MM.1S (cell line): ENCODE results near the gene BCHE.

ENCODE experiments used
- DNase-seq: peaks from one replicate; pipeline ENCODE4 v3.0.0-alpha.2; 2015
- H2AFZ ChIP-seq: fragments of 300-600 bp; sonication (generic); 2 replicates; pipeline ENCODE4 v1.6.0; 2016; ENCODE audit warnings: antibody characterized with exemption, low read length
- H3F3A ChIP-seq: fragments of 300-600 bp; sonication (generic); 2 replicates; pipeline ENCODE4 v1.6.1; 2016; ENCODE audit warnings: mild to moderate bottlenecking, antibody characterized with exemption, low read length, moderate library complexity, mixed read lengths; ENCODE audit not compliant: insufficient read depth
- H3K27ac ChIP-seq: fragments of 300-600 bp; sonication (generic); 2 replicates; pipeline ENCODE4 v1.5.1; 2016; ENCODE audit warnings: mild to moderate bottlenecking, low read length
- H3K27me3 ChIP-seq: fragments of 300-600 bp; sonication (generic); replicated peaks from 2 replicates; pipeline ENCODE4 v1.6.0; 2016; ENCODE audit warnings: low read length; ENCODE audit not compliant: insufficient read depth
- H3K36me3 ChIP-seq: fragments of 300-600 bp; sonication (generic); replicated peaks from 2 replicates; pipeline ENCODE4 v1.6.1; 2016; ENCODE audit warnings: mild to moderate bottlenecking, low read length, mixed read lengths; ENCODE audit not compliant: insufficient read depth
- H3K4me1 ChIP-seq: fragments of 300-600 bp; sonication (generic); 2 replicates; pipeline ENCODE4 v1.6.1; 2016; ENCODE audit warnings: low read length, mixed read lengths
- H3K4me2 ChIP-seq: fragments of 300-600 bp; sonication (generic); 2 replicates; pipeline ENCODE4 v1.6.0; 2016; ENCODE audit warnings: low read depth, low read length
- H3K4me3 ChIP-seq: fragments of 300-600 bp; sonication (generic); 2 replicates; pipeline ENCODE4 v1.5.1; 2016; ENCODE audit warnings: low read length, mixed read lengths
- H3K79me2 ChIP-seq: fragments of 300-600 bp; sonication (generic); 2 replicates; pipeline ENCODE4 v1.6.1; 2016; ENCODE audit warnings: mixed run types, low read length, mixed read lengths
- H3K9ac ChIP-seq: fragments of 300-600 bp; sonication (generic); 2 replicates; pipeline ENCODE4 v1.6.1; 2016; ENCODE audit warnings: low read length, mixed read lengths
- H3K9me2 ChIP-seq: fragments of 300-600 bp; sonication (generic); replicated peaks from 2 replicates; pipeline ENCODE4 v1.6.1; 2016; ENCODE audit warnings: mild to moderate bottlenecking, low read length, mixed read lengths; ENCODE audit not compliant: insufficient read depth
- H3K9me3 ChIP-seq: fragments of 300-600 bp; sonication (generic); replicated peaks from 2 replicates; pipeline ENCODE4 v1.6.1; 2016; ENCODE audit warnings: mild to moderate bottlenecking, low read length, mixed read lengths; ENCODE audit not compliant: insufficient read depth
- H4K20me1 ChIP-seq: fragments of 300-600 bp; sonication (generic); 2 replicates; pipeline ENCODE4 v1.6.1; 2016; ENCODE audit warnings: mild to moderate bottlenecking, low read length, moderate library complexity, mixed read lengths; ENCODE audit not compliant: insufficient read depth
- EZH2 ChIP-seq: fragments of 300-600 bp; sonication (generic); optimal IDR thresholded peaks from 2 replicates; pipeline ENCODE3; 2017; ENCODE audit warnings: low read depth, mild to moderate bottlenecking, antibody characterized with exemption, low read length, mixed read lengths
- EZH2phosphoT487 ChIP-seq: fragments of 300-600 bp; sonication (generic); IDR thresholded peaks from 2 replicates; pipeline ENCODE4 v1.6.1; 2018; ENCODE audit warnings: antibody characterized with exemption, low read length
- TF ChIP-seq, protein P1 (sequence below): fragments of 300-600 bp; sonication (generic); IDR thresholded peaks from 2 replicates; pipeline ENCODE4 v1.5.1; 2016; ENCODE audit warnings: antibody characterized with exemption, low read length, mixed read lengths

Gene BCHE

DNA sequence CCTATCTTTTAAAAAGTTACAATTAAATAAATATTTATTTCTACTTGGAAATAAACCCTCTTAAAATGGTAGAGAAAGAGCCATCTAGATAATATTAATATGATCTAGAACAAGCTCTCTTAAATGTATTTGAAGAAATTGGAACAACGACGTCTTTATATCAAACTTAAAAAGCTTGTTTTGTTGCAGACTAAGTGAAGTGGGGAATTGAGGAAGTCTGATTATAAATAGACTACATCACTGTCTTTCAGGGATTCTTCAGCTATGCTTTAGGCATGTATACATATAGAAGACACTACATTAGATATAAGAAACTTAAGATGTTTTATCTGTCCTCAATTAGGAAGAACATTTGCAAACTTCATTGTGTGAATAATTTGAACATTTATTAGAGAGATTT is 1.8 kb downstream of the BCHE start:
- Histone ChIP-seq H3K36me3 (no peaks in the 10 kb centered on the region), H3K9me3 (no peaks in the 10 kb centered on the region), H3K27me3 (no peaks in the 10 kb centered on the region), H3K4me1 (no peaks in the 10 kb centered on the region), H3K9ac (no peak overlapping the region), H3F3A (no peaks in the 10 kb centered on the region), H3K4me3 (no peak overlapping the region), H4K20me1 (no peaks in the 10 kb centered on the region), H3K79me2 (no peaks in the 10 kb centered on the region), H3K27ac (no peak overlapping the region), H3K4me2 (no peak overlapping the region), H2AFZ (no peak overlapping the region), H3K9me2 (no peaks in the 10 kb centered on the region)
- no peak for DNase-seq
- no peak for TF ChIP-seq EZH2phosphoT487
- TF ChIP-seq, protein P1, sequence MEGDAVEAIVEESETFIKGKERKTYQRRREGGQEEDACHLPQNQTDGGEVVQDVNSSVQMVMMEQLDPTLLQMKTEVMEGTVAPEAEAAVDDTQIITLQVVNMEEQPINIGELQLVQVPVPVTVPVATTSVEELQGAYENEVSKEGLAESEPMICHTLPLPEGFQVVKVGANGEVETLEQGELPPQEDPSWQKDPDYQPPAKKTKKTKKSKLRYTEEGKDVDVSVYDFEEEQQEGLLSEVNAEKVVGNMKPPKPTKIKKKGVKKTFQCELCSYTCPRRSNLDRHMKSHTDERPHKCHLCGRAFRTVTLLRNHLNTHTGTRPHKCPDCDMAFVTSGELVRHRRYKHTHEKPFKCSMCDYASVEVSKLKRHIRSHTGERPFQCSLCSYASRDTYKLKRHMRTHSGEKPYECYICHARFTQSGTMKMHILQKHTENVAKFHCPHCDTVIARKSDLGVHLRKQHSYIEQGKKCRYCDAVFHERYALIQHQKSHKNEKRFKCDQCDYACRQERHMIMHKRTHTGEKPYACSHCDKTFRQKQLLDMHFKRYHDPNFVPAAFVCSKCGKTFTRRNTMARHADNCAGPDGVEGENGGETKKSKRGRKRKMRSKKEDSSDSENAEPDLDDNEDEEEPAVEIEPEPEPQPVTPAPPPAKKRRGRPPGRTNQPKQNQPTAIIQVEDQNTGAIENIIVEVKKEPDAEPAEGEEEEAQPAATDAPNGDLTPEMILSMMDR: no peak
- no peak for TF ChIP-seq EZH2

- Histone ChIP-seq H3K9ac (no peak overlapping the region), H3K9me3 (no peaks in the 10 kb centered on the region), H3K4me2 (no peak overlapping the region), H4K20me1 (no peaks in the 10 kb centered on the region), H3K9me2 (no peaks in the 10 kb centered on the region), H2AFZ (no peak overlapping the region), H3K36me3 (no peaks in the 10 kb centered on the region), H3K27ac (no peak overlapping the region), H3K4me1 (no peaks in the 10 kb centered on the region), H3K79me2 (no peaks in the 10 kb centered on the region), H3K4me3 (no peak overlapping the region), H3F3A (no peaks in the 10 kb centered on the region), H3K27me3 (no peaks in the 10 kb centered on the region)
- no peak for DNase-seq
- TF ChIP-seq, protein P1: no peak
- TF ChIP-seq EZH2phosphoT487: no peak
- no peak for TF ChIP-seq EZH2
Observed at GRCh38 chr3:165830746-165831145, 6.5 kb downstream of the BCHE start.

GRCh38 chr3:165827883-165828282 is 9.3 kb downstream of the BCHE start:
- Histone ChIP-seq H2AFZ (no peak overlapping the region), H3F3A (no peaks in the 10 kb centered on the region), H3K9me2 (no peaks in the 10 kb centered on the region), H3K4me3 (no peak overlapping the region), H3K36me3 (no peaks in the 10 kb centered on the region), H4K20me1 (no peaks in the 10 kb centered on the region), H3K27ac (no peak overlapping the region), H3K4me2 (no peak overlapping the region), H3K4me1 (no peaks in the 10 kb centered on the region), H3K79me2 (no peaks in the 10 kb centered on the region), H3K9me3 (no peaks in the 10 kb centered on the region), H3K9ac (no peak overlapping the region), H3K27me3 (no peaks in the 10 kb centered on the region)
- no peak for DNase-seq
- TF ChIP-seq, protein P1: no peak
- TF ChIP-seq EZH2: no peak
- no peak for TF ChIP-seq EZH2phosphoT487

DNA sequence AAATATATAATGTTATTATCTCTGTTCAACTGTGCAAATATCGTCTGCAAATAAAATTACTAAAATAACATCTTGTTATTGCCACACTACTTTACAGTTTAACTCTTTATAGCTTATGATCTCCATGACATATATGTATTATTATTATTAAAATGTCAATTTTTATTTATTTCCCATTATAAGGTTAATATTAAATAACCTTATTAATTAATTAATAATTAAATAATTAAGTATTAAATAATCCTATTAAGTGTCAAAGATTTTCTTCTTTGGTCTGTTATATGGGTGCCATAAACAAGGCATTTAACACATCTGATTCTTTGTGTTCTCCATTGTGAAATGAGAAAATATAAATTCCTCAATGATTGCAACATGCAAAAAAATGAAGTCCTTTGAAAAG is 10.0 kb downstream of the BCHE start:
- no peaks in the 10 kb centered on the region for H3K79me2 ChIP-seq
- no peak overlapping the region for H2AFZ ChIP-seq
- H3K27me3 ChIP-seq: no peaks in the 10 kb centered on the region
- TF ChIP-seq, protein P1: no peak
- TF ChIP-seq EZH2phosphoT487 (no peak), EZH2 (no peak)
- no peaks in the 10 kb centered on the region for H3K9me3 ChIP-seq
- H3K4me2 ChIP-seq: no peak overlapping the region
- no peaks in the 10 kb centered on the region for H3K9me2 ChIP-seq
- H3K4me3 ChIP-seq: no peak overlapping the region
- no peaks in the 10 kb centered on the region for H4K20me1 ChIP-seq
- H3F3A ChIP-seq: no peaks in the 10 kb centered on the region
- no peak overlapping the region for H3K9ac ChIP-seq
- H3K4me1 ChIP-seq: no peaks in the 10 kb centered on the region
- no peaks in the 10 kb centered on the region for H3K36me3 ChIP-seq
- no peak for DNase-seq
- H3K27ac ChIP-seq: no peak overlapping the region
